Measurements from ENCODE around the gene PHKA1.

PHKA1 gene

GRCh38 chrX:72659723-72660122 lies 54.4 kb downstream of the PHKA1 start:
- TF ChIP-seq, protein P1, sequence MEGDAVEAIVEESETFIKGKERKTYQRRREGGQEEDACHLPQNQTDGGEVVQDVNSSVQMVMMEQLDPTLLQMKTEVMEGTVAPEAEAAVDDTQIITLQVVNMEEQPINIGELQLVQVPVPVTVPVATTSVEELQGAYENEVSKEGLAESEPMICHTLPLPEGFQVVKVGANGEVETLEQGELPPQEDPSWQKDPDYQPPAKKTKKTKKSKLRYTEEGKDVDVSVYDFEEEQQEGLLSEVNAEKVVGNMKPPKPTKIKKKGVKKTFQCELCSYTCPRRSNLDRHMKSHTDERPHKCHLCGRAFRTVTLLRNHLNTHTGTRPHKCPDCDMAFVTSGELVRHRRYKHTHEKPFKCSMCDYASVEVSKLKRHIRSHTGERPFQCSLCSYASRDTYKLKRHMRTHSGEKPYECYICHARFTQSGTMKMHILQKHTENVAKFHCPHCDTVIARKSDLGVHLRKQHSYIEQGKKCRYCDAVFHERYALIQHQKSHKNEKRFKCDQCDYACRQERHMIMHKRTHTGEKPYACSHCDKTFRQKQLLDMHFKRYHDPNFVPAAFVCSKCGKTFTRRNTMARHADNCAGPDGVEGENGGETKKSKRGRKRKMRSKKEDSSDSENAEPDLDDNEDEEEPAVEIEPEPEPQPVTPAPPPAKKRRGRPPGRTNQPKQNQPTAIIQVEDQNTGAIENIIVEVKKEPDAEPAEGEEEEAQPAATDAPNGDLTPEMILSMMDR (IDR thresholded peaks at IDR 0.05), result no peak
- no peaks in the 10 kb centered on the region for H3K27me3 ChIP-seq
- no peak overlapping the region for H3K27ac ChIP-seq
- peaks cover 0 to 15% (median 0%) of the 10 kb centered on the region in 3 donors for H3K9me3 ChIP-seq
- DNase-seq, result no peak
- H3K36me3 ChIP-seq, result no peaks in the 10 kb centered on the region
- intact Hi-C loops (cut with DNase I; ENCODE audit: low total_unique reads), result no loop called here
- H3K4me3 ChIP-seq, result no peak overlapping the region
- no peaks in the 10 kb centered on the region for H3K4me1 ChIP-seq

DNA sequence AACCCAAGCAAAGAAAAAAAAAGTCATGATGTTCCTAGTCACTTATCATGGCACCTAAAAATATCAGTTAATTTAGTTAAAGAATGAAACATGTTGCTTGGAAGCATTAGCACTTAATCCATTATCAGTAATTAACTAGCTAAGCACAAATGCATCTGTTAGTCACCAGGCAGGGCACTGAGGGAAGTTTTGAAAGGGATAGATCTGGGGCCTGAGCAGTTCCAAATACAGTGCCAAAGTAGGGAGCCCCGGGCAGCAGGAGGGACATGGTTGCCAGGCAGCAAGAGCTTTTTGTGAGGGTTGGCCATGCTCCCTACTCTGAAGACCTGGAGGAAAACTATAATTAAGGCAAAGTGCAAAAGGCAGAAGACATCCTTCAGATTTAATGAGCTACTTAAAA lies 62.0 kb downstream of the PHKA1 start:
- H3K27ac ChIP-seq, result no peak overlapping the region
- intact Hi-C loops (cut with DNase I; ENCODE audit: low total_unique reads), result no loop called here
- H3K4me3 ChIP-seq, result no peak overlapping the region
- H3K4me1 ChIP-seq, result no peaks in the 10 kb centered on the region
- TF ChIP-seq, protein P1 (IDR thresholded peaks at IDR 0.05), result no peak
- no peak for DNase-seq
- H3K27me3 ChIP-seq, result no peaks in the 10 kb centered on the region
- peaks cover 0 to 8% (median 0%) of the 10 kb centered on the region in 3 donors for H3K36me3 ChIP-seq
- no peaks in the 10 kb centered on the region for H3K9me3 ChIP-seq

DNA sequence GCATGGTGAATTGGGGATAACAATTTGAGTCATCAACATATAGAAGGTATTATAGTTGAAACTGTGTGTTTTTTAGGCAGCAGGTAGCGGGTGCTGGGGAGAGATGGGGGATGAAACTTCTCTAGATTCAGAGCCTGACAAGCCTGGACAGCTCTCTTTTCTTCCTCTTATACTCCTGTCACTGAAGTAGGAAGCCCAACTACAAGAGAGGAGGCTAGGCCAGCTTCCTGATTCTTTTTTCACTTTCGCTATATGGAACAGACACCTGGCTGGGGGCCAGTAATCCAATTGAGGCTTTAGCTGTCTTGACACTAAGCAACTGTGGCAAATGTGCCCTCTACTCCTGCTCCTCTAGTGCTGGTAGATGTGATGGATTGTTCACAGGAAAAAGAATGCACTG lies 69.2 kb downstream of the PHKA1 start:
- TF ChIP-seq, protein P1 (IDR thresholded peaks at IDR 0.05), result no peak
- no peak overlapping the region for H3K27ac ChIP-seq
- H3K4me3 ChIP-seq, result no peak overlapping the region
- no peaks in the 10 kb centered on the region for H3K4me1 ChIP-seq
- H3K36me3 ChIP-seq, result no peaks in the 10 kb centered on the region
- intact Hi-C loops (cut with DNase I; ENCODE audit: low total_unique reads), result no loop called here
- no peaks in the 10 kb centered on the region for H3K27me3 ChIP-seq
- DNase-seq, result peak in 1 of 2 donors; percentile 21
- no peaks in the 10 kb centered on the region for H3K9me3 ChIP-seq

DNA sequence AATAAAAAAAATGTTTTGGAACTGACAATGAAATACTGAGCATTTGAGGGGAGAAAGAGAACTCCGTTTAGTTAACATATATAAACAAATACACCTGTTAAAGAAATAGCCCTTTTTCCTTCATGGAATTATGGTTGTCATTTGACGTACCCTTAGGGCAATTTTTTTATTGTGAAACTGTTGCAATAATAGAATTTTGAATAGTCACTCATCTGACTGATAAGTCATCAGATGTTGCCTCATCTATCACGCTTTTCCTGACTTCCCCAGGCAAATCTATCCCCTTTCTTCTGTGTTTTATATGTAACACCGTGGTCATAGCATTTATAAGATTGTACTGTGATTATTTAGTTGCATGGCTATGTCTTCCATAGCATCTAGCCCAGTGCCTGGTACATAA lies 72.5 kb downstream of the PHKA1 start:
- Histone ChIP-seq H3K4me3 (no peak overlapping the region), H3K27ac (no peak overlapping the region), H3K36me3 (no peaks in the 10 kb centered on the region), H3K27me3 (no peaks in the 10 kb centered on the region), H3K4me1 (no peaks in the 10 kb centered on the region), H3K9me3 (no peaks in the 10 kb centered on the region)
- no peak for DNase-seq
- TF ChIP-seq, protein P1 (IDR thresholded peaks at IDR 0.05), result no peak
- intact Hi-C loops (cut with DNase I; ENCODE audit: low total_unique reads), result no loop called here

DNA sequence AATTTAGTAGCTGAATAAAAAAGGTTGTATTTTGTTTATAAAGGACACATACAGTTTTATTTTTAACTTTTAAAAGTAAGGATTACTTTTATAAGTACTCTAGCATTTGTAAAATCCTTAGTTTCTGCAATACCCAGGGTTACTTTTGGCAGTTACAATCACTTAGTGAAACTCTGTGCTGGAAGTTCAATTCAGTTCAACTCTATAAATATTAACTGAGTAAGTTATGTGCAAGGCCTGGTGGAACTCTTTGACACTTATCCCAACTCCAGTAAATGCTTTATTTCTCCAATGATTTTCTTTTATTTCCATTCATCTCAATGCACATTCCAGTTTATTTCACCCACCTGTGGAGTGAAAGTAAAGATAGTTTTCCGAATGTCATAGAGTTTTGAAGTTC lies 78.2 kb downstream of the PHKA1 start:
- intact Hi-C loops (cut with DNase I; ENCODE audit: low total_unique reads), result no loop called here
- no peak overlapping the region for H3K27ac ChIP-seq
- no peaks in the 10 kb centered on the region for H3K4me1 ChIP-seq
- TF ChIP-seq, protein P1 (IDR thresholded peaks at IDR 0.05), result no peak
- H3K4me3 ChIP-seq, result no peak overlapping the region
- DNase-seq, result no peak
- no peaks in the 10 kb centered on the region for H3K27me3 ChIP-seq
- H3K36me3 ChIP-seq, result no peaks in the 10 kb centered on the region
- no peaks in the 10 kb centered on the region for H3K9me3 ChIP-seq

DNA sequence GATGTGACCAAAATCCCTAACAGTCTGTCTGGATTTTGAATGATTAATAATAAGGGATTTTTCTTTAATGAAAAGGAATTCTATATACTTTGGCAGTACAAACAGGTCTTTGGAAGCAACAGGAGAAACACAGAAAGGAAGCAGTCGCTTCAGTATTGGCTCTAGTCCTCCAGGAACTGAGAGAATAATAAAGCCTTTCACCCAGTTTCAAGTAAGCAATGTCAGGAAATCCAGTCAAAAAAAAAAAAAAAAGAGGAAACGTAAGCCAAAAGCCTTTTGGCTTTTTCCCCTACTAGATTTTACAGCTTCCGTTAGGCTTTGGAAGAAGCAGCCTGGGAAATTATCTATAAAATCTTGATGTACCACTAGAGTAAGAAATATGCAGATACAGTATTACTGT lies 79.8 kb downstream of the PHKA1 start:
- Histone ChIP-seq H3K36me3 (no peaks in the 10 kb centered on the region), H3K27ac (no peak overlapping the region), H3K4me1 (no peaks in the 10 kb centered on the region), H3K27me3 (no peaks in the 10 kb centered on the region), H3K9me3 (no peaks in the 10 kb centered on the region), H3K4me3 (no peak overlapping the region)
- intact Hi-C loops (cut with DNase I; ENCODE audit: low total_unique reads), result no loop called here
- DNase-seq, result no peak
- TF ChIP-seq, protein P1 (IDR thresholded peaks at IDR 0.05), result no peak

All from tibial artery (tissue), 4 donors.